VCaP (cell line): ENCODE data around the gene SPINK8.
A peak's percentile ranks its signal among the peaks of the same experiment; 100 is the strongest.

Experiments
- H3K27ac ChIP-seq: fragments of 450-650 bp; 2 replicates; pipeline ENCODE4 v1.5.1; 2017
- TF ChIP-seq, protein P1 (sequence below): fragments of 450-650 bp; conservative IDR thresholded peaks from 2 replicates; pipeline ENCODE4 v1.5.1; 2017; ENCODE audit warnings: mild to moderate bottlenecking, moderate library complexity

SPINK8 gene

DNA sequence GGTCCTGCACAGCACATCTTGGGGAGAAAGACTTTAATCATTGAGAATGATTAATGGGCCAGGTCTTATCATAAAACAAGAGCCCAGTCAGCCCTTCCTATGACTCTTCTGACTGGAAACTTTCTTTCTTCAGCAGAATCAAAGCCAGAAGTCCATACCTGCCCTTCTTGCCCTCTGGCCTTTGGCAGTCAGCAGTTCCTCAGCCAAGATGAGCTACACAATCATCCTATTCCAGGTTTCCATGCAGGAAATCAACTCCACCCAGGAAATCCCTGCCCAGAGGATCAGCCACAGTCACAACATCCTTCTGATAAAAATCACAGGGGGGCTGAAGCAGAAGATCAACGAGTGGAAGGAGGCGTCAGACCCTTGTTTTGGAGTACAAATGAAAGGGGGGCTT, 65.7 kb downstream of the SPINK8 start:
- TF ChIP-seq, protein P1, sequence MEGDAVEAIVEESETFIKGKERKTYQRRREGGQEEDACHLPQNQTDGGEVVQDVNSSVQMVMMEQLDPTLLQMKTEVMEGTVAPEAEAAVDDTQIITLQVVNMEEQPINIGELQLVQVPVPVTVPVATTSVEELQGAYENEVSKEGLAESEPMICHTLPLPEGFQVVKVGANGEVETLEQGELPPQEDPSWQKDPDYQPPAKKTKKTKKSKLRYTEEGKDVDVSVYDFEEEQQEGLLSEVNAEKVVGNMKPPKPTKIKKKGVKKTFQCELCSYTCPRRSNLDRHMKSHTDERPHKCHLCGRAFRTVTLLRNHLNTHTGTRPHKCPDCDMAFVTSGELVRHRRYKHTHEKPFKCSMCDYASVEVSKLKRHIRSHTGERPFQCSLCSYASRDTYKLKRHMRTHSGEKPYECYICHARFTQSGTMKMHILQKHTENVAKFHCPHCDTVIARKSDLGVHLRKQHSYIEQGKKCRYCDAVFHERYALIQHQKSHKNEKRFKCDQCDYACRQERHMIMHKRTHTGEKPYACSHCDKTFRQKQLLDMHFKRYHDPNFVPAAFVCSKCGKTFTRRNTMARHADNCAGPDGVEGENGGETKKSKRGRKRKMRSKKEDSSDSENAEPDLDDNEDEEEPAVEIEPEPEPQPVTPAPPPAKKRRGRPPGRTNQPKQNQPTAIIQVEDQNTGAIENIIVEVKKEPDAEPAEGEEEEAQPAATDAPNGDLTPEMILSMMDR, result no peak
- peak overlapping the region; percentile 73 for H3K27ac ChIP-seq

DNA sequence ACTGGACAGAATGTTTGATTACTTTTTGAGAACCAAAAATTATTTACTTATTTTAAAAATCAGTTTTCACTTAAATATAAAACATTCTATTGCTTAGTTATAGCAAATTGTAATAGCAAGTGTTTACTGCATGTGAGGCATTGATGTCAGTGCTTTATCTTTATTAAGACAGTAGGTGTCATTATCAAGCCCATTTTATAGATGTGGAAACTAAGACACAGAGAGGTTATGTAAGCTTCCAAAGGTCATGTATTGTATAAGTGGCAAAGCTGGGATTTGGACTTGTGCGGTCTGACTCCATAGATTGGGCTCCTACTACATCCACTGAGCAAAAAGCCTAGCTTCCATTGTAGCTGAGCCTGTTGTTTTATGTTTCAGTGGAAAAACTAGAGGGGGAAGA, 74.9 kb downstream of the SPINK8 start:
- no peak overlapping the region for H3K27ac ChIP-seq
- TF ChIP-seq, protein P1, result no peak
